GM12875 (cell line): ENCODE measurements around the gene ZDHHC14.

Source experiments
- H3K4me3 ChIP-seq: one replicate; pipeline ENCODE4 v1.5.1; 2011; ENCODE audit warnings: low read depth, low read length, control low read depth
- CTCF ChIP-seq: IDR thresholded peaks from 2 replicates; pipeline ENCODE4 v1.5.1; 2011; ENCODE audit warnings: low read depth, mild to moderate bottlenecking, control low read depth, inconsistent platforms, low read length, moderate library complexity, borderline replicate concordance; ENCODE audit not compliant: insufficient read depth

Gene ZDHHC14

GRCh38 chr6:157711060-157711459, 330.1 kb downstream of the ZDHHC14 start:
- TF ChIP-seq CTCF, result no peak

GRCh38 chr6:157712585-157713295, 331.8 kb downstream of the ZDHHC14 start:
- H3K4me3 ChIP-seq, result no peak overlapping the region
- TF ChIP-seq CTCF, result no peak

More at GRCh38 chr6:157711060-157711459, 330.1 kb downstream of the ZDHHC14 start:
- no peak overlapping the region for H3K4me3 ChIP-seq

GRCh38 chr6:157713451-157714152, 332.6 kb downstream of the ZDHHC14 start:
- H3K4me3 ChIP-seq, result no peak overlapping the region
- TF ChIP-seq CTCF, result no peak

GRCh38 chr6:157714153-157714490, 333.1 kb downstream of the ZDHHC14 start:
- H3K4me3 ChIP-seq, result no peak overlapping the region
- no peak for TF ChIP-seq CTCF

GRCh38 chr6:157715728-157716164, 334.8 kb downstream of the ZDHHC14 start:
- no peak for TF ChIP-seq CTCF
- no peak overlapping the region for H3K4me3 ChIP-seq

GRCh38 chr6:157716251-157716995, 335.4 kb downstream of the ZDHHC14 start:
- TF ChIP-seq CTCF, result no peak
- no peak overlapping the region for H3K4me3 ChIP-seq

- no peak for TF ChIP-seq CTCF
- H3K4me3 ChIP-seq, result no peak overlapping the region
These were observed 336.4 kb downstream of the ZDHHC14 start for GRCh38 chr6:157717340-157717748.
